IPS-NIHi7 (cell line): ENCODE results near the gene APOM.

Experiments
- DNase-seq: peaks from one replicate; pipeline ENCODE4 v3.0.0; 2012; ENCODE audit warnings: mixed read lengths; ENCODE audit errors: extremely low spot score

APOM gene

DNA sequence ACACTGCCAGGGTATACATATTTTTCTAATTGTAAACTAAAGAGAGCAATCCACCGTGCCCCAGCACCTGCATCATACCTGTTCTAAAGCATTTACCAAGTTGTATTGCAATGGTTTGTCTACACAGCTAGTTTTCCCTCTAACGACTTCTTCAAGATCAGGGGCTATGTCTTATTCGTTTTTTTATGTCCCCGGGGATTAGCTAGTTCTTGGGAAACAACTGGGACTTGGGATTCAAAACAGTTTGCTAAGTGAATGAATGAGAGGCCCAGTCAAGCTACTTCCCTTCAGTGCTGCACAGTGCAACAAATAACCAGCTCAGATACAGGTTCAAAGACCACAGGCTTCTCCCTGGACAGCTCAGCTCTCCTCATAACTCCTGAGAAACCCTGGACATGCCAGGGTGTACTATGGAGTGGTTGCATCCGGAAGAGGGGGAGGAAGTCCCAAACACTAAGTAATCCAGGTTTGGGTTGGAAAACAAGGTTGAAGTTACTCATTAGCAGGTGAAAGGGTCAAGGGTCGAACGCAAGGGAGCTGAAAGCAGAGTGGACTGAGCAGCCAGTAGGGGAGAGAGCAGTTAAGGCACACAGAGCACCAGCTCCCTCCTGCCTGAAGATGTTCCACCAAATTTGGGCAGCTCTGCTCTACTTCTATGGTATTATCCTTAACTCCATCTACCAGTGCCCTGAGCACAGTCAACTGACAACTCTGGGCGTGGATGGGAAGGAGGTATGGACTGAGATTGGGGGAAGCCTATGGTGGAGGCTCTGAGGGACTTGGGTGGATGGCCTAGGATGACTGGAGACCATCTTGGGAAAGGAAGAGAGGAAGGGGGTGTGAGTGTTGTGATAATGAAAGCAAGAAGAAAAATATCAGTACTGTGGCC is at the start of gene APOM:
Gene APOM, plus strand, starts transcription at position 546 of the 889 bp plus-strand sequence. Its CDS starts 73 bp downstream, at position 619.
- no peak for DNase-seq

DNA sequence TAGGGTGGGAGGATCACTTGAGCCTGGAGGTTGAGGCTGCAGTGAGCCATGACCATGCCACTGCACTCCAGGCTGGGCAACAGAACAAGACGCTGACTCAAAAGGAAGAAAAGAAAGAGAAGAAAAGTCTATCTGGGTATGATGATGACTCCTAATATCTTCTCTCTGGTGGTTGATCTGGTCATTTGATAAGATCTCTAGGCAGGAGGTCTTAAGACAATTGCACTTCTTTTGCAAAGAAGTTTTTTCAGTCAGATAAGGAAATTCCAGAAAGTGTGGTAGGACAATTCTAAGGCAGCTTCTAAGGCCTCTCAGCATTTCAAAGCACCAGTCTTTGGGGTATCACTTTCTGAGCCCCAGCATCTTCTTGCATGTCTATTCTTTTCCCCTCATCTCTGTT is 48.4 kb upstream of the APOM start:
- DNase-seq, result no peak

DNA sequence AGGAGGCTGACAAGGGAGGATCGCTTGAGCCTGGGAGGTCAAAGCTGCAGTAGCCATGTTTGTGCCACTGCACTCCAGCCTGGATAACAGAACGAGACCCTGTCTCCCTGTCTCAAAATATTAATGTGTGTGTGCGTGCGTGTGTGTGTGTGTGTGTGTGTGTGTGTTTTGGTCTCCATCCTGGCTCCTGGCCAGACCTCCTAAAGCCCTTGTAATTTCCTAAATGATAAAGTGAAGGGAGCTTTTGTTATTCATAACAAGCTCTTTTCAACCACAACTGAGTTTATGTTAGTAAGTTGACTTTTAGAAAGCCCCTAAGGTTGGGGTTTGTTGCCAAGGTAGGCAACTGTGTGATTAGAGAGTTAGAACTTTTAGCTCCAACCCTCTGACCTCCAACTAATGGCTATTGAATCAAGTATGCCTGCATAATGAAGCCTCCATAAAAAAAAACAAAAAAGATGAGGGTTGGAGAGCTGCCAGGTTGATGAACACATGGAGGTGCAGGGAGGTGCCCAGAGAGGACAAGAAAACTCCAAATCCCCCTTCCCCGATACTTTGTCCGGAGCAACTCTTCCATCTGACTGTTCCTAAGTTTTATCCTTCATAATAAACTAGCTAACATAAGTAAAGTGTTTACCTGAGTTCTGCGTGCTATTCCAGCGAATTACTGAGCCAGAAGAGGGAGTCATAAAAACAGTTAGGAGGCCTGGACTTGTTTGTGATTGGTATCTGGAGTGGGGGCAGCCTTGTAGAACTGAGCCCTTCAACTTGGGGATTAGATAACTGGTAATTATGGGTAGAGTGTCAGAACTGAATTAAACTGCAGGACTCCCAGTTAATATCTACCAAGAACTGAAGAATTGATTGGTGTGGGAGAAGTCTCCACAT is 45.9 kb upstream of the APOM start:
- no peak for DNase-seq

DNA sequence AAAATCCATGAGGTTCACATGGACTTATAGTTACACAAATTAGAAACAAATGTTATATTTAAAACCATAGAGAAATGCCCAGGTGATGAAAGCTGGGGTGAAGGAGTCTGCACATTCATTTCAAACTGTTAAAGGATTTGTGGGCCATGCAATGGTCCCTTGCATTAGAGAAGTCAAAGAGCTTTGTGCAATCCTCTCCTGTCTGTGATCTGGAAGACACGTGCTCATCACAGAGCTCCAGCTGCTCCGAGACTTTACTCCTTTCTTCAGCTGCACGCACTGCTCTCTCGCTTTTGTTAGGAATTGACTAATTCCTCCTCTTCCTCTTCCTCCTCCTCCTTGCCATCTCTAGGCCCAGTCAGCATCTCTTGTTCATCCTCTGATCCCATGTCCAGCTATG is 44.7 kb upstream of the APOM start:
- no peak for DNase-seq

DNA sequence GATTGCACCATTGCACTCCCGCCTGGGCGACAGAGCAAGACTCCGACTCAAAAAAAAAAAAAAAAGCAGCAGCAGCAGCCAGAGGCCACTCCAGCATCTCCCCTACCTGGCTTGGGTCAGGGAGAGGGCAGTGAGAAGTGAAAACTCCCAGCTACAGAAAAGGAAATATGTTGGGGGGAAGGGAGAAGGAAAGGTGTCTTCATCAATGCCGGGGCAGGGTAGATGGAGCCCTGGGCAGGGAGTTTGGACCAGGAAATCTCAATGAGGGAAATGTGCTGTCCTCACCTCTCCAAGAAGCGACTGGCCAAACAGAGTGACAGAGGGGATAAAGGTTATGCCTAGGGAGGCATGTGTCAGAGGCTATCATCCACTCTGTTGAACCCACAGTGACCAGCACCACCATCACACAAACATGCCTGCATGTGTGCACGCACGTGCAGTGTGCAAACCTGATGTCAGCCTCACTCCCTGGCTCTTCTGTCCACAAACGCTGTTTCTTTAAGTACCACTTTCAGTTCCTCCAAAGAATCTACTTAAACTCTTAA is 41.5 kb upstream of the APOM start:
- DNase-seq, result no peak

DNA sequence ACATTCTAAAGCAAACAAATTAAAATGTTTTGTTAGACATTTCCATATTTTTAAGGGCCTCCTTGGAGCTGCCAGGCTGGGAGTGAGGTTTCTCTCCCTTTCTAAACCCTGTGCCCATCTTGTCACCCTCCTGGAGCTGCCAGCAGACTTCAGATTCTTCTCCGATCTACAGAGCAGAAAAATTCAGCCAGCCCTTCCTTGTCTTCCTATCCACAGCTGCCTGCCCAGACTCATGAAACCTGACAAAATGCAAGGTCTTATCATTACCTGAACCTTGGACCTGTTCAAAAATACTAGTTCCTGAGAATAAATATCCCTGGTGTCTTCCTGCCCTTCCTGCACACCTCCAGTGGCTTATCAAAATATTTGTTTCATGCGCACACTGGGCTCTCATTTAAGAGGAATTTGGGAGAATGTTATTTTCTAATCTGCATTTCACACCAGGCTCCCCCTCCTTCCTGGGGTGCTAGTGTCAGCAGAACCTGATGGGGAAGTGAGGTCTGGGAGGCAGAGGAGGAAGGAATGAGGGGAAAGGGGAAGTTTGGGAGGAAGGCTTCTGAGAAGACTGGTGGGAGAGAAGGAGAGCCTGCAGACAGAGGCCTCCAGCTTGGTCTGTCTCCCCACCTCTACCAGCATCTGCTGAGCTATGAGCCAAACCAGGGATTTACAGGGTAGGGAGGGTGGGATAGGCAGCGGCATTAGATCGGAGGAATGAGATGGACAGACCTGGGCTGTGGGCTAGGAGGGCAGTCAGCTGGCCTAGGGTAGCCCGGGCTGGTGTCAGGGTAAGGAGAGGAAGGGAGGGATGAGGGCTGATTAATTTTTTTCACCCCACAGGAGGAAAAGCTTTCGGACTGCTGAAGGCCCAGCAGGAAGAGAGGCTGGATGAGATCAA is 40.8 kb upstream of the APOM start, which contains the start of gene AIF1:
Gene AIF1, plus strand, starts transcription at position 551 of the 895 bp plus-strand sequence. Its CDS starts 96 bp downstream, at position 647.
- no peak for DNase-seq

DNA sequence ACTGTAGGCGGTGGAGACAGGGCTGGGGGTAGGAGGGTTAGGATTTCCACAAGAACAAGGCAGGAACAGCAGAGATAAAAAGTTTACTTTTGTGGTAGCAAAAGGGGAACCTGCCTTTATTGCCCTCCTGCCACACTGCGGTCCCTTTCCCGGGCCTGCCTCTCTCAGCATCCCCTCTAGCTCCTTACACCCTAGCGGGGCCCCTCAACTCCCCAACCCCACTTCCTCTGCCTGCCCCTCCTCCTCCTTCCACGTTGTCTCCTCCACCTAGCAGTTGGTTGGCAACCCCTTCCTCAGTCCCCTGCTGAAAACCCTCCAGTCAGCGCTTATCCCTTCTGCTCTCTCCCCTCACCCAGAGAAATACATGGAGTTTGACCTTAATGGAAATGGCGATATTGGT is 39.9 kb upstream of the APOM start:
- DNase-seq, result no peak

DNA sequence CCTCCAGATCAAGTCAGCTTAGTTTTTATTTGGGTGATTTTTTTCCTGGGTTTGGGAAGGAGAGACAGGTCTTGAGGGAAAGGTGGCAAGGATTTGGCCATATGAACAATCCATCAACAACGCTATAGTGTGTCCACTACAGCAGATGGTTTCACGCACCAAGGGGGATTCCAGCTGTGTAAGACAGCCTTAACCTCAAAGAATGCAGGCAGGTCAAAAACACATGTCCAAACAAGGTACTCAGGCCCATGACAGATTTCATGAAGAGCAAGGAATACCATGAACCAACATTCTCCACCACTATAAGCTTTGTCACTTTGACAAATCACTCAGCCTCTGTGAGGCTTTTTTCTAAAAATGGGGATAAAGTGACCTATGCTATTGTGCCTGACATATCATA is 38.7 kb upstream of the APOM start:
- no peak for DNase-seq

DNA sequence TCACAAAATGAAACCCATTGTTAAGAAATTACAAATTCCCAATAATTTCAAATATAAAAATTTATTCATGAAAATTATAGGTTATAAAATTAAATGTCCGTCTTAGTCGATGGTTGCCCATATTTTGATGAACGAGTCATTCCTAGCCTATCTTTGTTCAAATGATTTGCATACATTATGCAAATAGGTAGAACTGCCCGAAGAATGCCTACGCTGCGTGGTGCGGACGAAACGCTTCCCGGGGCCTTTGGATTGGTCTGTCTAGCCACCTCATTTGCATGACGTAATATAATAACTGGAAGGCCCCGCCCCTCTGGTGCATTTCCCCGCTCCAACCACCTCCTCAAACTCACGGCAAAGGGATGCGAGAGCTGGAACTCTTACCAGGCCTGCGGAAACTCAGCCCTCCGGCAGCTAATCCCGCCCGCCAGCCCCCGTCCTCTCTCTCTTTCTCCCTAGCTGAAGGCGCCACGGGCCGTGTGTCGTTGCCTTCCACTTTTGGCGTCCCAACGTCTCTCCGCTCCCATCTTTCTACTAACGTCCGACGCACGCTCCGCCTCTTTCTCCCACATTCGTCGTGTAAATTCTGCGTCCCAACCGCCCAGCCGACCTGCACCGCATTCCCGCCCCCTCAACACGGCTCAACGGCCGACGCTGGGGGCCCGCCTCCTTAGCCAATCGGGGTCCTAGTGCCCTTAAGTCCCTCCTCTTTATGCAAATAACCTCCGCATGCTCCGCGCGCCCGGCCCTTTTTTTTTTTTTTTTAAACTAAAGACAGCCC is 35.7 kb upstream of the APOM start:
- peak; percentile 91 for DNase-seq

DNA sequence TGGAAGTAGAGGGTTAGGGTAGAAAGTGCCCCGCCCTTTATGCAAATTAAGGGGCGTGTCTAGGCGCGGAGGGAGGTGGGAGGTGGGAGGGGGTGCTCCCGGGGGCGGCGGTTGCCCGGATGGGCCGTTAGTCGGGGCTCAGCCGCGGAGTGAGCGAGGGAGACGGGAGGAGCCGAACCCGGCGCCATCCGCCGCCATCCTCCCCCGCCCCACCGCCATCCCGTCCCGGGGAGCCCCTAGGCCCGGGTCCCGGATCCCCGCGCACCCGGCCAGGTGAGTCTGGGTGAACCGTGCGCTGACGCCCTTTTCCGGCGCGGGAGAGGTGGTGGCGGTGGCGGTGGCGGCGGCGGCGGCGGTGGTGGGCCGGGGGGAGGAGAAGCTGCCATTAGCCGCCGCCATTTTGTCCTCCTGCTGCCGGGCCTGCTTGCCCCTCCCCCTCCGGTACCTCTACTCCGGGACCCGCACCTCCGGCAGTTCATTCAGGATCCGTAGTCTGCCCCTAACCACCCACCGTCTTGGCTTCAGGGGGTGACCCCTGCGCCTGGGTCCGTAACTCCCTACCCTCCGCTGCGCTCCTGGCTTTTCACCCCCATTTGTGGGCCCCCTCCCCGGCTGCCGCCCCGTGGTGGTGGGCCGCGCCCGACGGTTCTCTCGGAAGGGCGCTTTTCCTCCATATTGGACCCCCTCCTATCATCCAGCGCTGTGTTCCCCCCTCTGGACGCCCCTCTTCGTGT is 34.9 kb upstream of the APOM start, which contains the start of gene PRRC2A:
Gene PRRC2A, plus strand, starts transcription at position 130 of the 734 bp plus-strand sequence. CDS start 2,075 bp downstream, outside the sequence.
- peak; percentile 96 for DNase-seq

DNA sequence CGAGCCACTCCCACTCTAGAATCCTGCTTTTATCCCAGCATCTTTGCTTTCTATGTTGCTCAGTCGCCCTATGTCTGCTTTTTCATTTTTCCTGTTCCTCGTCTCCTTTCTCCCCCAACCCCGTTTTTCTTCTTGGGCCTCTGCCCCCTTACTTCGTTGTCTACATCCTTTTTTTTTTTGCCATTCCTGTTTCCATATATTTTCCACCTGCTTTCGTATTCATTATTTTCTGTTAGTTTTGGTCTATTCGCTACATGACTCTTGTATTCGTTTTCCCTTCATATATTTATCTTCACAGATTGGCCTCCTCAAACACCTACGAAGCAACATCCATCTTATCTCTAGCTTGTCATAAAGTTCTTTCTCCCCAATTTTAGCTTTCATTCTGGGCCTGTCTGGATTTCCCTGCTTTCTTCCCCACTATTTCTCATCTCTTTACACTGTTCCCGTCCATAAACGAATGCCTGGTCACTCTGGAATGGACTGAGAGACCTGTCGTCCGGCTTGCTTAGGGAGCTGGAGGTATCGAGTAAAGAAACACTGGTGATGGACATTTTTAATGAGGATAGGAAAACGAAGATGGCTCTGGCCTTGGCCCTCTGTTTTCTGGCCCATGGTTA is 34.3 kb upstream of the APOM start:
- DNase-seq, result no peak

DNA sequence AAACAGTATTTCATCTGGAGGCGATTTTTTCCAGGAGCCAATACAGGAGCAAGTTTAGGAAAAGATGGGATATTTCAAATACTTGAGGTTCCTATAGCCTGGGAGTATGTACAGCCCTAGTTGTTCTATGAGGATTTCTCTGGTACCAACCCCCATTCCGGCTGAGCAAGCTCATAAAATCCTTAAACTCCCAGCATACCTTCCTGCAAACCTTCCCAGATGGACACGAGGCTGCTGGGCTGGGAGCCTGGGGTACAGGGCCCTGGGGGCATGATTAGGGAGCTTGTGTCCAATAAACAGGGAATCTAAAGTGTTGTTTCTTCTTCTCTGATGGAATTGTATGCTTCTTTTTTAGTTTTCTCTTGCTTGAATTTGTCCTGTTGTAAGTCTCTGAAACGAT is 33.7 kb upstream of the APOM start:
- no peak for DNase-seq

DNA sequence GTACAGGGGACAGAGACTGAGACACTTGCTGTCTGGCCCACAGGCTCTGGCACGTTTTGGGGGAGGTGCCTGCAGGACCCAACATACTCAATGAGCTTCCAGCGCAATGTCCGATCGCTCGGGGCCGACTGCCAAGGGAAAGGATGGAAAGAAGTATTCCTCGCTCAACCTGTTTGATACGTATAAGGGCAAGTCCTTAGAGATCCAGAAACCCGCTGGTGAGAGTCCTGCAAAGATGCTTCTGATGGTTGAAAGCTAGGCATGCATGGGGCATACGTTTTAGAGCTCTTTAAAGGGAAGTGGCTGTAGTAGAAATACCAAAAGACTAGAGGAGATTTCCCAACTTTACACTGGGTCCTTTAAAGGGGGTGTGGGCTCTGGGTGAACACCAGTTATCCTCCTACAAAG is 33.0 kb upstream of the APOM start:
- no peak for DNase-seq

DNA sequence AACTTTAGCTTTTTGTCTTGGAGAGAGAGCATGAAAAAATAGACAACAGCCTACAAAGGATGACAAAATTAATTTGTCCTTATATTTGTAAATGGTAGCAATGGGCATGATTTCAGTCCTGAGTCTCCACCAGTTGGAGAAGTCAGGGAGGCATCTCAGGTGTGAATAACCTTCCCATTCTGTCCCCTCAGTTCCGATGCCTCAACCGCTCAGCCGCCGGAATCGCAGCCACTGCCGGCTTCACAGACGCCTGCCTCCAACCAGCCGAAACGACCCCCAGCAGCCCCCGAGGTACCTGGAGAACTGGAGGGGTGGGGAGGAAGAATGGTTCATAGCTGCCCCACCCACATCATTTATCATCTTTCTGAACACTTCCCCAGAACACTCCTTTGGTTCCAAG is 31.6 kb upstream of the APOM start:
- DNase-seq, result no peak

DNA sequence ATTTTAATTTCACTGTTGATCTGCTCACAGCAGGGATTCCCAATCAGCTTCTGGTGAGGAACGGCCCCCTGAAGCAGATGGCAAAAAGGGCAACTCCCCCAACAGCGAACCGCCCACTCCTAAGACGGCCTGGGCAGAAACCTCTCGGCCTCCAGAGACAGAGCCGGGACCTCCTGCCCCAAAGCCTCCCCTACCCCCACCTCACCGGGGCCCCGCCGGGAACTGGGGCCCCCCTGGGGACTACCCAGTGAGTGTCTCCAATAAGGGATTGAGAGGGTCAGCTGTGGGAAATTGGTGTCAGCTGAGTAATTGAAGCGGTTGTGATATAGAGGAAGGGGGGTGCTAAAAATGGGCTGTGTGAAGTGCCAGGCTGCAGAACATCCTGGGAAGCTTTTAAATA is 28.7 kb upstream of the APOM start:
- no peak for DNase-seq

DNA sequence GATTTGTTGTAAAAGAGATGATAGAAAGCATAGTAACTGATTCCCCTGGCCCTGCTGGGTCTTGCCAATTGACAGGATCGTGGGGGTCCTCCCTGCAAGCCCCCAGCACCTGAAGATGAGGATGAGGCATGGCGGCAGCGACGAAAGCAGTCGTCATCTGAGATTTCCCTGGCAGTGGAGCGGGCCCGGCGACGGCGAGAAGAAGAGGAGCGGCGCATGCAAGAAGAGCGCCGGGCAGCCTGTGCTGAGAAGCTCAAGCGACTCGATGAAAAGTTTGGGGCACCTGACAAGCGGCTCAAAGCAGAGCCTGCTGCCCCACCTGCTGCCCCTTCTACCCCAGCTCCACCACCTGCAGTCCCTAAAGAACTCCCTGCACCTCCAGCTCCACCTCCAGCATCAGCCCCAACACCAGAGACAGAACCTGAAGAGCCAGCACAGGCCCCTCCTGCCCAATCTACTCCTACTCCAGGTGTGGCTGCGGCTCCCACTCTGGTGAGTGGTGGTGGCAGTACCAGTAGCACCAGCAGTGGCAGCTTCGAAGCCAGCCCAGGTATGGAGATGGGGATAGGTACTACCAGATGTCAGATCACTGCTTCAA is 27.9 kb upstream of the APOM start:
- no peak for DNase-seq

DNA sequence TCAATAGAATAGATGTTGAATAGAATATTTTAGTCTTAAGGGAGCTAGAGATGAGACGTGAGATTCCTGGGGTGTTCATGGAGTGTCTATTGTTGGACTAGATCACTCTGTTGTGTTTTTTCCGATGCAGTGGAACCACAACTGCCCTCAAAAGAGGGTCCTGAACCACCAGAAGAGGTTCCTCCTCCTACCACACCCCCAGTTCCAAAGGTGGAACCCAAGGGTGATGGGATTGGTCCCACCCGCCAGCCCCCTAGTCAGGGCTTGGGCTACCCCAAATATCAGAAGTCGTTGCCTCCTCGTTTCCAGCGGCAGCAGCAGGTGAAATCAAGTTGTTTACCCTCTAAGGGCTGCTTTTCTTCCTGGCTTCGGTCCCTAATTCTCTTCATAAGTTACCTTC is 26.7 kb upstream of the APOM start:
- no peak for DNase-seq

DNA sequence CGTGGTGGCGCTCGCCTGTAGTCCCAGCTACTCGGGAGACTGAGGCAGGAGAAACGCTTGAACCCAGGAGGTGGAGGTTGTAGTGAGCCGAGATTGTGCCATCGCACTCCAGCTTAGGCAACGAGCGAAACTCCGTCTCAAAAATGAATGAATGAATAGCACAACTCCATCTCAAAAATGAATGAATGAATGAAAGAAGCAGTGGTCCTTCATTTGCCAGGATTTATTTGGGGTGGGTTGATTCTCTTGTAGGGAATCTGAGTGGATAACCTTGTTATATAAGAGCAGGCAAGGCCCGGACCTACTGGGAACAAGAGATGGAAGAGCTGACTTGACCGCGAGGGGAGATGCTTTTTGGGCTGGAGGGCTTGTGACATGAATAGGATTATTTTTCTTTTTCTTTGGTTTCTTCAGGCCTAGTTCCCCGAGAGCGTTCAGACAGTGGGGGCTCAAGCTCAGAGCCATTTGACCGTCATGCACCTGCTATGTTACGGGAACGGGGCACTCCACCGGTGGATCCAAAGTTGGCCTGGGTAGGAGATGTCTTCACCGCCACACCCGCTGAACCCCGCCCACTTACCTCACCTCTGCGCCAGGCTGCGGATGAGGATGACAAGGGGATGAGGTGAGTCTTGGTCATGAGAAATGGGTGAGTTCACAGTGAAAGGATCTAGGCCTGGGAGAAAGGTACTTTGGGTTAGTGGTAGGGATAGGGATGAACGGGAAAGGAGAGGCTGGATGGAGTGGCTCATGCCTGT is 25.3 kb upstream of the APOM start:
- DNase-seq, result no peak
